Fibroblast of skin of abdomen (primary cell): ENCODE data around the gene WDR83.
"Not testable (repeated sequence)": the region's sequence is repeated elsewhere in the genome, so short reads cannot be mapped to it uniquely, and the experiment has no call there.

ENCODE experiments used
- DNase-seq: peaks from one replicate; pipeline ENCODE4 v3.0.0-alpha.2; 2013

WDR83 gene

GRCh38 chr19:12656899-12657571, 9.6 kb upstream of the WDR83 start:
- no peak for DNase-seq

GRCh38 chr19:12657966-12658365, 8.6 kb upstream of the WDR83 start:
- DNase-seq: no peak

GRCh38 chr19:12660980-12661379, 5.6 kb upstream of the WDR83 start:
- no peak for DNase-seq

DNA sequence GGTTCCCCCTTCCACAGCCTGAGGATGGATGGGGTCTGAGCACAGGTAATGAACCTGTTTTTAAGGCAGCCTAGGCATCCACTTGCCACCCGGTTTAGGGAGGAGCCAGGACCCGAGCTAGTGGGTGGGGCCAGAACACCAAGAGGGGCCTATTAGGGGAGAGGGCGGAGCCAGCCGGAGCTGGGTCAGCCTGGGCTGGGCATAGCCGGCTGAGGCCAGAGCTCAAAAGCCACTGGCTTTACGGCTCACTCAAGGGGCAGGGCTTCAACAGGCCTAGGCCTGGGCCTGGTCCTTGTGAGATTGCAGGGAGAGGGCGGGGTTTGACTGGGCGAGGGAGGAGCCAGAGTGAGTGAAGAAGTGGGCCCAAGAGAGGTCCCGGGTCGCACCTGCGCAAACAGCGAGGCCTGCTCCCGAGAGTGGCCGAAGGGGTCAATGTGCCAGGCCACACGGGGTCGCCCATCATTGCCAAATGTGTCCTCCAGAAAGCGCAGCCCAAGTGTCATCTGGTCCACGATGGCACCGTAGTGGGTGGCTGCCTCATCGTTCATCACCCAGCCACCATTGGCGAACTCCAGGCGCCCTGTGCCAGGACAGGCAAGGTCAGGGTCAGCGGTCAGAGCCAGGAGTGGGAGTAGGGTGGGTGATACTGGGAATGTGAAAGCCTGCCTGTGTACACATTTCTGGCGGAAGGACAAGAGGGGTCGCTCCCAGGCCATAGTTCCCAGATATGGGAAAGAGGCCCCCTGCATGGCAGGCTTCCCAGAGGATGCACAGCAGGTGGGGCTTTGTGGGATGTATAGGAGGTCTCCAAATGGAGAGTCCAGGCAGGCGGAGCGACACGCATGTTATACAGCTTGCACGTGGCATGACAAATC, 2.0 kb upstream of the WDR83 start:
- no peak for DNase-seq

GRCh38 chr19:12665281-12665573, 1.4 kb upstream of the WDR83 start:
- no peak for DNase-seq

DNA sequence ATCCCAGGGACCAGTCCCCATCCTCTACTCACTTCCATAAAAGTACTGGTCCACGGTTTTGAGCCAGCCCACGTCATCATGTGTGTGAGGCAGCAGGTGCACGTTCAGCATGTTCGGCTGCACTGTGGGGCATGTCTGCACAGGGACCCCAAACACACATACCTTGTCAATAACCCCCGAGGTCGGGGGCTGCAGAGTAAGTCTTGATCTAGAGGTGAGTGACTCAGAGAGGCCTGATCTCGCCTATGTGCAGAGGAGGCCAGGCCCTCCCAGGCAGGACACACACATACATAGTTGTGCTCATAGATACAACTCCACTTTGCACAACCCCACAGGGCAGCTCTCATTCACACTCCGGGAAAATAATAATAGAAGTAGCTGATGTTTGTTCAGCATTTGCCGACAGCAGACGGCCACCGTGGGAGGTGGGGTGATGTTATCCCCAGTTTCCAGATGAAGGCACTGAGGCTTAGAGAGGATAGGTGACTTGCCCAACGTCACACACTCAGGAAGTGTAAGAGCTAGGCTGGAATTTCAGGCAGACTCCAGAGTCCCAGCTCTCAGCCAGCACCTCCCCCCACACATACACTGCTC, 839 bp upstream of the WDR83 start:
- no peak for DNase-seq

- DNase-seq: no peak
Observed at GRCh38 chr19:12667731-12668302, 1.2 kb downstream of the WDR83 start.

- no peak for DNase-seq
Observed at GRCh38 chr19:12668346-12668745, 1.7 kb downstream of the WDR83 start.

DNA sequence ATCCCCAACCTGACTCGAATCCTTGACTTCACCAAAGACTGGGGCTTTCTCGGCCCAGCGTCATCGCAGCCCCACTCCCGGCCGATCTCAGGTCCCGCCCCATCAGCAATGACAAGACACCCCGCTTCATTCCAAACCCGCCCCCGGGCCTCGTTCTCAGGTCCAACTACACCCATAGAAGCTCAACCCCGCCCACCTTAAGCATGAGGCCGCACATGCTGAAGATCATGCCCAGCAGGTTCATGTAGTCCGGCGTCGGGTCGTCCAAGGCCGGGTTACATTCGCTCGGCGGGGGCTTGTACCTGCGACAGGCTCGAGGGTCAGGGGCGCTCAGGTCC, 2.3 kb downstream of the WDR83 start:
- peak; percentile 27 for DNase-seq

DNA sequence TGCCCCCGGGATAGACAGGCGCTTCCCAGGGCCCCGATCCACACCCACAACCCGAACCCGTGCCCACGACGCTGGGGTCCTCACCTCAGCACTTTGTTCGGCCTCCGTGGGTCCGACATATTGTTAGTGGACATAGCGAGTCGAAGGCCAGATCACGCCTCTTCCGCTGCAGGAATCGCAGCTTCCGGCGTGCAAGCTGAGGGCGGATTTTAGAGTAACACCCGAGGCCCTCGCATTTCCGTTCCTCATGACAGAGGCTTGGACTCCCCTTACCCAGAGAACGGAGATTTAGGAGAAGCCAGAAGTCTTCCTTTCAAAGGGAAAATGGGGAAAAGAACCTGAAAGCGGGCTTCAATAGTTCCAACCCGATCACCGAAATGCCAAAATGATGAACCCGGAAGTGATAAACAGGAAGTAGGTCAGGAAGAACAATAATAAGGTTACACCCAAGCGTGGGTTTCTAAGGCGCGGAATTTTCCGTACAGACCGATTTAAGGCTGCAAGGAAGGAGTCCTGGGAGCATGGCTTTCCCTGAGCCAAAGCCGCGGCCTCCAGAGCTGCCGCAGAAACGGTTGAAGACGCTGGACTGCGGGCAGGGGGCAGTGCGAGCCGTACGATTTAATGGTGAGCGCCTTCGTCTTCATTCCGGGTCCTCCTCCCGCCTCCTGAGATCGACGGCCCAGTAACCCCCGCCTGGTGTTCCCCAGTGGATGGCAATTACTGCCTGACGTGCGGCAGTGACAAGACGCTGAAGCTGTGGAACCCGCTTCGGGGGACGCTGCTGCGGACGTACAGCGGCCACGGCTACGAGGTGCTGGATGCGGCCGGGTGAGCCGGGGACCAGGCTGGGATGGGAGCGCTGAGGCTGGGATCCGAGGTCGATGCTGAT, 2.9 kb downstream of the WDR83 start:
- DNase-seq: peak; percentile 78

DNA sequence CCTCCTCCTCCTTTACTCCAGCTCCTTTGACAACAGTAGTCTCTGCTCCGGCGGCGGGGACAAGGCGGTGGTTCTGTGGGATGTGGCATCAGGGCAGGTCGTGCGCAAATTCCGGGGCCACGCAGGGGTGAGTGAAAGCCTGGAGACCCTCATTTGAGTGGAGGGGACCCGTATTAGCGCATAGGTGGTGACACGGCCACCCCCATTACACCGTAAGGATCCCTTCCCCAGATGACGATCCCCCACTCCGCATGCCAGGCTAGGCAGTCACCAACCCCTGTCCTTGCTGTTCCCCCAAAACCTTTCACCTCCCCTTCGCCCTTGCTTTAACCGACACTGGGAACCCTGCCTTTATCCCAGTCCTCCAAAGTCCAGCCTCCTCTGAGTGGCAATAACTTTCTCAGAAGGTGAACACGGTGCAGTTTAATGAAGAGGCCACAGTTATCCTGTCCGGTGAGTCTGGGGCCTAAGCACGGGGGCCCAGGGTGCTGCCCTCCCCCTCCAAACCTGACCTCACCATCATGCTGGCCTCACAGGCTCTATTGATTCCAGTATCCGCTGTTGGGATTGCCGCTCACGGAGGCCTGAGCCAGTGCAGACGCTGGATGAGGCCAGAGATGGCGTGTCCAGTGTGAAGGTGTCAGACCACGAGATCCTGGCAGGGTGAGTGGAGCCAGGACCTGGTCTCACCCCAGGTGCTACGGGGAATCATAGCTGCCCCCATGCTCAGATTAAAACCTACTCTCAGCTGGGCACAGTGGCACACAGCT, 3.7 kb downstream of the WDR83 start:
- no peak for DNase-seq

DNA sequence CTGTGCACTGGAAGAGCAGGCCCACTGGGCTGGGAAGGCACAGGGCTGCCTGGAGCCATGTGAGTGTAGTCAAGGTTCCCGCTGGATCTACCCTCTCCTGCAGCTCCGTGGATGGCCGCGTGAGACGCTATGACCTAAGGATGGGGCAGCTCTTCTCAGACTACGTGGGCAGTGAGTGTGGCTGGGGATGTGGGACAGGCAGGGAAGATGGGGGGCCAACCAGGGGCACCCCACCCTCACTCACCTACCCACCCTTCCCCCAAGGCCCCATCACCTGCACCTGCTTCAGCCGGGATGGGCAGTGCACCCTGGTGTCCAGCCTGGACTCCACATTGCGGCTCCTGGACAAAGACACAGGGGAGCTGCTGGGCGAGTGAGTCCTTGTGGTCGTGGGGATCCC, 6.1 kb downstream of the WDR83 start:
- DNase-seq: no peak

DNA sequence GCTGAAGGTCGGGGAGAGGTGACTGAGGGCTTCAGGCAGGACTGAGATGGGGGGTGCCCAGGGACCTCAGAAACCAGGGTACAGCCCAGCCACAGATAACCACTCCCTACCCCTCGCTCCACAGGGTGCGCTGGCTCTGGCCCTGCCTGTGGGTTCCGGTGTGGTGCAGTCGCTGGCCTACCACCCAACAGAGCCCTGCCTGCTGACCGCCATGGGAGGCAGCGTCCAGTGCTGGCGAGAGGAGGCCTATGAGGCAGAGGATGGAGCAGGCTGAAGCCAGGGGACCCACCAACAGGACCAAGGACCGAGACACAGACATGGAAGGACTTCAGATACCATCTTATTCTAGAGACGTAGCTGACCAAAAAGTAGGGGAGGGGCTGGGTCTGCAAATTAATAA, 8.8 kb downstream of the WDR83 start:
- DNase-seq: no peak

GRCh38 chr19:12675940-12676339, 9.3 kb downstream of the WDR83 start:
- DNase-seq: no peak

- peak; percentile 65 for DNase-seq
Observed at GRCh38 chr19:12676384-12676792, 9.8 kb downstream of the WDR83 start.

- DNase-seq: no peak
Observed at GRCh38 chr19:12676928-12677327, 10.3 kb downstream of the WDR83 start.

DNA sequence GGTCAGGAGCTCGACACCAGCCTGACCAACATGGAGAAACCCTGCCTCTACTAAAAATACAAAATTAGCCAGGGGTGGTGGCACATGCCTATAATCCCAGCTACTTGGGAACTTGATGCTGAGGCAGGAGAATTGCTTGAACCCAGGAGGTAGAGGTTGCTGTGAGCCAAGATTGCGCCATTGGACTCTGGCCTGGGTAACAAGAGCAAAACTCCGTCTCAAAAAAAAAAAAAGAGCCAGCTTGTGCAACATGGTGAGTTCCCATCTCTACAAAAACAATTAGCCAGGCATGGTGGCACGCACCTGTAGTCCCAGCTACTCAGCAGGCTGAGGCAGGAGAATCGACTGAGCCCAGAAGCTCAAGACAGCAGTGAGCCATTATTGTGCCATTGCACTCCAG, 11.4 kb downstream of the WDR83 start:
- DNase-seq: not testable (repeated sequence)

- no peak for DNase-seq
Observed at GRCh38 chr19:12680034-12680433, 13.4 kb downstream of the WDR83 start.

DNA sequence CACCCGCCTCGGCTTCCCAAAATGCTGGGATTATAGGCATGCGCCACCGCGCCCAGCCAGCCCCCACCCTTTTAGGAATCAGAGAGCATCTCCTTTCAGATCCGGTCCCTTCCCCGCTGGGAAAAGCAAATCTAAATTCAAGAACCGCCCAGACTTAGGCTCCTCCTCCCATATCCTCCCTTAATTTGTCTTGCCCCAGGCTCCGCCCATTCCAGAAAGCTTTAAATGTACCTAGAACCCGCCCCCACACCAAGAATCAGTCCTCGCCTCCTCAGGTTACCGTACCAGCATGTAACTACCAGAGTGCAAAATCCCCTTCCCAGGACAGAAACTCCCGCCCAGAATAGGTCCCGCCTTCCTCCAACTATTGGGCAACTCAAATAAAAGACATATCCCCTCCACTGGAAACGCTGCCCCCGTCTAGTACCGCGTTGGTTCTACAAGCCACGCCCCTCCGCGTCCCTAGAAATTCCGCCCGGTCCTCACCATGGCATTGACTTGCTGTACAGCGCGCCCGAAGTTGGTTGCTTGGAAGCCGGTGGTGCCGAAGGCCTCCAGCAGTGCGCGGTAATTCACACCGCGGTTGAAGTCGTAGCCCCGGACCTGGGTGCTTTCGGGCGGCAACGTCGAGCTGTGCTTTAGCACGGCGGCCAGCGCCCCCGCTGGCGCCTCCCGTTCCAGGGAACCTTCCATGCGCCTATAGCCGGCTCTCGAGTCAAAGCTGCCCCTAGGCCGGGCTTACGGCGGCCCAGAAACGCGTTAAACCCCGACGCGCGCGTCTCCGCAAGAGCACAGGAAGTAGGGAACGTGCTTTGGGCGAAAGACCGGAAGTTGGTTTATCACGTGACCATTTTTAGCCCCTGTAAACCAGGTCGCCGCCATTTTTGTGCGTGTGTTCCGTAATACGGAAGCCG, 14.7 kb downstream of the WDR83 start, which contains the start of gene DHPS:
DHPS (minus strand) TSS at position 807 of the 914 bp plus-strand sequence; CDS start at position 693, 114 bp downstream.
- peak; percentile 98 for DNase-seq

DNA sequence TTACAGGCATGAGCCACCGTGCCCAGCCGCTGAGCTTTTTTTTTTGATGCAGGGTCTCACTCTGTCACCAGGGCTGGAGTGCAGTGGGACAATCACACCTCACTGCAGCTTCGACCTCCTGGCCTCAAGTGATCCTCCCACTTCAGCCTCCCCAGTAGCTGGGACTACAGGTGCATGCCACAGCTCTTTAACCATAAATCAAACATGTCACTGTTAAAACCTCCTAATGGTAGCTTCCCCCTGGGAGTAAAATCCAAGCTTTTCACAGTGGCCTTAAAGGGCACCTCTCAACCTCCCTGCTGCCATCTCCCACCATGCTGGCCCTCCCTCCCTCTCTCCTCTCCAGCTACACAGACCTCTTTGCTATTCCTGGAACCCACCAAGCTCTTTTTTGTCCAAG, 19.2 kb downstream of the WDR83 start:
- DNase-seq: no peak
